Gastroesophageal sphincter (tissue), 4 donors: ENCODE measurements around the gene PABPC3. TPM values are rescaled to one million over a fixed set of nuclear protein-coding genes. Genes with fewer than 3 reads are reported as not detected.

Experiments
- ATAC-seq: fragments of 150-250 bp; one replicate; pipeline ENCODE4 v1.9.1; 2016; ENCODE audit warnings: mild to moderate bottlenecking, moderate library complexity
- H3K27ac ChIP-seq, 4 donors: fragments of 200-600 bp; sonication (generic) in 3 of 4; 1 replicate in 3 of 4; 2 replicates in 1 of 4; pipeline ENCODE4 v1.5.1; 2016 to 2019
- H3K27me3 ChIP-seq: fragments of 200-600 bp; sonication (generic); one replicate; pipeline ENCODE4 v1.5.1; 2019
- H3K36me3 ChIP-seq, 2 donors: fragments of 200-600 bp; sonication (generic); one replicate each; pipeline ENCODE4 v1.5.1; 2019; ENCODE audit warnings: control low read depth in 1 of 2
- H3K4me1 ChIP-seq, 3 donors: fragments of 200-600 bp; sonication (generic); 1 replicate in 2 of 3; 2 replicates in 1 of 3; pipeline ENCODE4 v1.5.1; 2016 to 2019; ENCODE audit warnings: control low read depth in 2 of 3
- H3K4me3 ChIP-seq, 2 donors: fragments of 200-600 bp; sonication (generic); one replicate each; pipeline ENCODE4 v1.5.1; 2019; ENCODE audit warnings: mild to moderate bottlenecking in 1 of 2, moderate library complexity in 1 of 2
- H3K9me3 ChIP-seq, 3 donors: fragments of 200-600 bp; sonication (generic); one replicate each; pipeline ENCODE4 v1.5.1; 2017 to 2019; ENCODE audit warnings: control low read depth in 2 of 3
- CTCF ChIP-seq, 4 experiments: fragments of 200-600 bp in 2 of 4; fragments of 450-650 bp in 2 of 4; sonication (generic) in 1 of 4; IDR thresholded peaks; one replicate each; pipeline ENCODE4 v1.5.1; 2017 to 2019; ENCODE audit warnings: antibody characterized with exemption in 4 of 4, mild to moderate bottlenecking in 2 of 4, moderate library complexity in 2 of 4
- EP300 ChIP-seq: sonication (generic); formaldehyde crosslinking; IDR thresholded peaks from one replicate; pipeline ENCODE4 v1.6.1; 2017; ENCODE audit warnings: antibody characterized with exemption, mild to moderate bottlenecking
- POLR2A ChIP-seq, 2 donors: fragments of 450-650 bp; IDR thresholded peaks; one replicate each; pipeline ENCODE4 v1.6.1; 2017; ENCODE audit warnings: antibody characterized with exemption in 2 of 2, mild to moderate bottlenecking in 2 of 2, moderate library complexity in 1 of 2
- POLR2AphosphoS5 ChIP-seq: sonication (generic); formaldehyde crosslinking; IDR thresholded peaks from one replicate; pipeline ENCODE4 v1.6.1; 2017; ENCODE audit warnings: antibody characterized with exemption
- WGBS, 2 donors: methylation state at CpG; one replicate each; pipeline ENCODE4 v1.1.5; 2018; ENCODE audit warnings: low coverage in 1 of 2; 5-methylcytosine and 5-hydroxymethylcytosine counted together
- small RNA-seq, 4 donors: library from RNA; depleted of rRNA; stranded (forward); fragments of <200 nt; gene quantifications; one replicate each; pipeline ENCODE3, GENCODE V24; 2016
- total RNA-seq, 4 donors: library from RNA; depleted of rRNA; stranded (reverse); fragments of >200 nt; gene quantifications; one replicate each; pipeline ENCODE4 v1.1.0, GENCODE V29; 2016

The PABPC3 gene
- total RNA-seq, 4 donors from 2014 or later: 0.19 TPM; not detected in 3

- no peak for TF ChIP-seq CTCF (IDR thresholded peaks at IDR 0.05)
- TF ChIP-seq POLR2AphosphoS5: no peak
- TF ChIP-seq EP300: no peak
- TF ChIP-seq POLR2A (IDR thresholded peaks at IDR 0.05): no peak
- Histone ChIP-seq H3K27me3 (peaks cover 45% of the 10 kb centered on the region), H3K9me3 (no peaks in the 10 kb centered on the region), H3K36me3 (no peaks in the 10 kb centered on the region), H3K4me3 (no peak overlapping the region), H3K27ac (no peak overlapping the region), H3K4me1 (no peaks in the 10 kb centered on the region)
- ATAC-seq: no peak
- WGBS, 2 donors: 71 to 85% methylated on average over 4 of the region's 4 CpGs
Observed at GRCh38 chr13:25147638-25148401, 51.9 kb downstream of the PABPC3 start.

- TF ChIP-seq POLR2A (IDR thresholded peaks at IDR 0.05): no peak
- TF ChIP-seq POLR2AphosphoS5: no peak
- Histone ChIP-seq H3K36me3 (no peaks in the 10 kb centered on the region), H3K27me3 (peaks cover 50% of the 10 kb centered on the region), H3K27ac (no peak overlapping the region), H3K4me3 (no peak overlapping the region), H3K4me1 (no peaks in the 10 kb centered on the region), H3K9me3 (no peaks in the 10 kb centered on the region)
- 67 to 100% methylated on average over 1 of the region's 5 CpGs for WGBS, 2 donors
- no peak for ATAC-seq
Observed at GRCh38 chr13:25148402-25148771, 52.5 kb downstream of the PABPC3 start.

Small RNA genes within 50 kb of the gene (small RNA-seq; reads per million reads assigned to genes)
- 0 to 0.09 (median 0) reads per million in 4 donors for gene AL359757.2

Other genes with a start within 250 kb of the PABPC3 start
- under 1 TPM in 3 of 4 donors, not detected in 1; 0.04 to 0.81 (median 0.31) TPM for gene AMER2, start 76.2 kb downstream of the PABPC3 start, total RNA-seq
- 10 to 100 TPM; 22.1 to 30.5 (median 25.0) TPM for gene MTMR6, start 191.4 kb downstream of the PABPC3 start, total RNA-seq
- gene NUP58, start 205.5 kb downstream of the PABPC3 start, total RNA-seq: 10 to 100 TPM; 28.1 to 43.9 (median 37.3) TPM